GM21717 (cell line): ENCODE measurements around the gene TRNAU1AP.
"Not testable (repeated sequence)": the region's sequence is repeated elsewhere in the genome, so short reads cannot be mapped to it uniquely, and the experiment has no call there.

Experiments used
- ATAC-seq: cut with Tn5 transposase; IDR thresholded peaks from one replicate; pipeline ENCODE4 v1.9.1; 2021; ENCODE audit warnings: mild to moderate bottlenecking, moderate library complexity; ENCODE audit not compliant: unreplicated experiment

TRNAU1AP gene

DNA sequence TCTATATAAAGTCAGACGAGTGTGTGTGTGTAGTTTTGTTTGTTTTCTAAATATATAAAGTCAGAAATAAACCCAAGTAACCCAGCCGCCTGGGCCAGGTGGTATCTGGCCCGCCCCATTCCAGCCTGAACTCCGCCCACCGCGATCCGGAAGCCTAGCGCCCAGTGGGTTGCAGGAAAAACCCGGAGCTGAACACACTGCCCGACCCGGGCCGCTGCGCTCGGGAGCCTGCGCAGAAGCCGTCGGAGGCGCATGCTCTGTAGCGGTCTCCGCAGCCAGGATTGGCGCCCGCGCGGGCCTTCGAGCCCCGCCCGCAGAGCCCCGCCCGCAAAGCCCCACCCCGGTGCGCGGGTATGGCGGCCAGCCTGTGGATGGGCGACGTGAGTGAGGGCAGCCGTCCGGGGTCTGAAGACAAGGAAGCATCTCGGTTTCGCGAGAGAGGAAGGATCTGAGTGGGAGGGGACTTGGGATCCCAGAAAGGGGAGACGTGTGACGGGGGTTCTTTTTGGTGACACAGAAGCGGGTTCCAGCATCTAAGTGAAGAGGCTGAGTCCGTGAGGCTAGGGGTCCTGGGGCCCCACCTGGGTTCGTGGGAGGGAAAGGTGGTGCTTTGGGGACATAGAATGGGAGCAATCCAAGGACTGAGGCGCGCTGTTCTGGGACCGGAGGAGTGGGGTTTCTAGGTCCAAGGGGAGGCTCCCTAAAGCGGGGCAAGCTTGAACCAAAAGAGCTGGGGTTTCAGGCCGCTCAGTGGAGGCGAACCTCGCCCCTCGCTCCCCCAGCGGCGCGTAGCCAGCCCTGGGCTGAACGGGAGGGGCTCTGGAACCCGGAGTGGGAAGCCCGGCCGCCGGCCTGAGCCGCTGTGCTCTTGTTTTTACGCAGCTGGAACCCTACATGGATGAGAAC is at the start of gene TRNAU1AP:
TRNAU1AP (plus strand) TSS at position 328 of the 906 bp plus-strand sequence; CDS start at position 354, 26 bp downstream.
- ATAC-seq: peak; percentile 81

DNA sequence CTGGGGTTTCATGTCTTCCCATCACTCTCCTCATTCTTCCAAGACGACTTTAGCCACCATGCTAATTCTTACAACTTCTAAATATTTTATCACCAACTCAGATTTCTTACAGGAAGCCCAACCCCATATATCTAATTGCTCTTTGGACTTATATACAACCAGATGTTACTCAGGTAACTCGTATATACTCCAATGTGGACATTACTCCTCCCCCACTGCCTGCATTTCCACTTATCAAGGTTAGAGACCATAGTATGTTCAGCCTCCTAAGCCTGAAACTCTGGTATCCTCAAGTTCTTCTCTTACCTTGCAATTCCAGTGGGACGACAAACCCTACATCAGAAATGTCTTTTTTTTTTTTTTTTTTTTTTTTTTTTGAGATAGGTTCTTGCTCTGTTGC is 49.8 kb upstream of the TRNAU1AP start:
- ATAC-seq: no peak

DNA sequence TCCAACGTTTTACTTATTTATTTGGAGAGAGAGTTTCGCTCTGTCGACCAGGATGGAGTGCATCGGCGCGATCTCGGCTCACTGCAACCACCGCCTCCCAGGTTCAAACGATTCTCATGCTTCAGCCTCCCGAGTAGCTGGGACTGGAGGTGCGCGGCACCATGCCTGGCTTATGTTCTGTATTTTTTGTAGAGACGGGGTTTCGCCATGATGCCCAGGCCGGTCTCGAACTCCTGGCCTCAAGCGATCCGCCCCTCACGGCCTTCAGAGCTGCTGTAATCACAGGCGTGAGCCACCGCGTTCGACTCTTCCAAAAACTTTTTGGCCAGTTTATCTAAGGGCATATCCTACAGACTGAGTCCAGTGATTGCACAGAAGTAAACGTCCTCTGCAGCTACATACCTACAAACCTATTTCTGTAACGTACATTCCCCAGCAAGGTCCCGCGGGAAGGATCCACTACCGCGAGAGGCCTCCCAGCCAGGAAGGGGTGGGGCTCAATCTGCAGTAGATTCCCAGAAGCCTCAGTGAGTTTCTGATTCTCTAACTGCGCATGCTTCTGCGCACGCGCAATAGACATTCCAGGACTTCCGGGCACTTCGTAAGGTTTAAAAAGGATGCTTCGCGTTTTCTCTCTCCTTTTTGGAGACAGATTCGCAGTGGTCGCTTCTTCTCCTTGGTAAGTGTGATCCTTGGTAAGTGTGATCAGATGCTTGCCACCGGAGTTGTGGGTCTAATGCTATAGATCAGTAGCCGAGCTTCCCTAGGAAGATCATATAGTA is 47.3 kb upstream of the TRNAU1AP start, which contains the start of gene RCC1:
RCC1 (plus strand) TSS at position 638 of the 782 bp plus-strand sequence. CDS start 23,824 bp downstream, outside the sequence.
- ATAC-seq: peak; percentile 60

DNA sequence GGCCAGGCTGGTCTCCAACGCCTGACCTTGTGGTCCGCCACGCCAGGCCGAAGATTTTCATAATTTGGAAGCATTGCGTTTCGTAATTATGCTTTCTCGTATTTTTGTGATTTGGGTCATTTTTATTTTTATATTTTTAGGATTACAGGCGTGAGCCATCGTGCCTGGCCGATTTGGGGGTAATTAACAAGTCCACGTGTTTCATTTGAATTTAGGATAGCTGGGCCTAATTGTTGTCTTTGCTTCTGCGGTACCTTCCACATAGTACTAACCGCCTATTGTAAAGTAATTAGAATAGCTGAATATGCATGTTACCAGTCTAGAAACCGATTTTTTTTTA is 46.0 kb upstream of the TRNAU1AP start:
- no peak for ATAC-seq

DNA sequence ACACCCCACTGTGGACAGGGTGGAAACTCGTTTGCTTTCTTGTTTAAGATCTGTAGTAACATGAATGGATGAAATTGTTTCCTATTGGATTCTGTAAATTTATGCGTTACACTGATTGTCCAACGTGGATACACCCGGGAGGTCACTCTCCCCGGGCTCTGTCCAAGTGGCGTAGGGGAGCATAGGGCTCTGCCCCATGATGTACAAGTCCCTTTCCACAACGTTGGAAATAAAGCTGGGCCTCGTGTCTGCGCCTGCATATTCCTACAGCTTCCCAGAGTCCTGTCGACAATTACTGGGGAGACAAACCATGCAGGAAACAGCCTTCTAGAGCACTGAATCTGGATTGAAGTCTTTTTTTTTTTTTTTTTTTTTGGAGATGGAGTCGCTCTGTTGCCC is 45.6 kb upstream of the TRNAU1AP start:
- no peak for ATAC-seq

DNA sequence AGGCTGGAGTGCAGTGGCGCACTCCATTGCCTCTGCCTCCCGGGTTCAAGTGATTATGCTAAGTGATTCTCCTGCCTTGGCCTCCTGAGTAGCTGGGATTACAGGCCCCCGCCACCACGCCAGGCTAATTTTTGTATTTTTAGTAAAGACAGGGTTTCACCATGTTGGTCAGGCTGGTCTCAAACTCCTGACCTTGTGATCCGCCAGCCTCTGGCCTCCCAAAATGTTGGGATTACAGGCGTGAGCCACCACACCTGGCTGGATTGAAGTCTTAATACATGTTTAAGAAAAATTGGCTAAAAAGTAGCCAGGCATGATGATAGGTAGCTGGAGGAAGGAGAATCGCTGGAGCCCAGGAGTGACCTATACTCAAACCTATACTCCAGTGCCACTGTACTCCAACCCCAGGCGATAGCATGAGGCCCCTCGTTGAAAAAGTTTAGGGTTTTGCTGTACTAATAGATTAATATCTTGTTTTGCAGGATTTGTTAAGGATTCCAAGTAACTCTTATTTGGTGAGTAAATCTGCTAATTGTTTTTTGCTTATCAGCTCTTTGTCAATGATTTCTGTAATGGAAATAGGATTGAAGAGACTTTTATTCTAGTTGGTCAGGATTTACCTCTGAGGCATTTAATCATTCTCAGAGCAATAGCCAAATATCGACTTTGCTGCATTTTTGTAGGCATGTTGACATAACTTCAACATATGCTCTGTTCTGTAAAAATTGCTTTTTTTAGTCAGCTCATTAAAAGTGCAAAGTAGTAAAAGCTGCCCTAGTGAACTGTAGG is 45.0 kb upstream of the TRNAU1AP start:
- ATAC-seq: no peak

DNA sequence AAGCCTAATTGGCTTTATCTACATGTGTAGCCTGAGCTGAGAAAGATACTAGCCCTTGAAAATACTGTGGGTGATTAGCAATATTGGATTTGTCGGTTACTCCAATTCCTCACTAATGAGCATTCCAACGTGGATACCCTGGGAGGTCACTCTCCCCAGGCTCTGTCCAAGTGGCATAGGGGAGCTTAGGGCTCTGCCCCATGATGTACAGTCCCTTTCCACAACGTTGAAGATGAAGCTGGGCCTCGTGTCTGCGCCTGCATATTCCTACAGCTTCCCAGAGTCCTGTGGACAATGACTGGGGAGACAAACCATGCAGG is 44.5 kb upstream of the TRNAU1AP start:
- ATAC-seq: no peak

DNA sequence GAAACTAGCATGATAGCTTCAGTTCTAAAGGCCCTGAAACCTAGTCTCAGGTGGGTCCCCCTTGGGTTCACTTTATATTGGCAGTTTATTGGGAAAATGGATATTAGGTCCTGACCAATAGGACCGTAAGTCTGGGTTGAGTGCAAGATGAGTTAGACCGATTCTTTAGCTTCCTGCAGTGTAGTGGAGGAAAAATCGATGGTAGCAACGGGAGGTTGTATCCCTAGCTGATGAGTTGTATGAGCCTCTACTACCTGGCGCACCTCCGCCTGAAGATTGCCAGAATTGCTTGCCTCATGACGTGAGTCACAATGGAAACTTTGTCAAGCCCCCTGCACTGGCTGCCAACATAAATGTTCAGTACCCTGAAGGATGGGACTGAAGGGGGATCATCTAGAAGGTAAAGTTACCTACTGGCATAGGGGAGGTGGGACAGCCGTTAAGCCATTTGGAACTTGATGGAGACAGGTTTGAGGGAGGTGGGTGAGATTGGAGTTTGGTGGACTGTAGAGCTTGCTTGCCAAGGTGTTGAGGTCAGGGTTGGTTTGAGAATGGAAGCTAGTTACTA is 43.1 kb upstream of the TRNAU1AP start:
- ATAC-seq: no peak

DNA sequence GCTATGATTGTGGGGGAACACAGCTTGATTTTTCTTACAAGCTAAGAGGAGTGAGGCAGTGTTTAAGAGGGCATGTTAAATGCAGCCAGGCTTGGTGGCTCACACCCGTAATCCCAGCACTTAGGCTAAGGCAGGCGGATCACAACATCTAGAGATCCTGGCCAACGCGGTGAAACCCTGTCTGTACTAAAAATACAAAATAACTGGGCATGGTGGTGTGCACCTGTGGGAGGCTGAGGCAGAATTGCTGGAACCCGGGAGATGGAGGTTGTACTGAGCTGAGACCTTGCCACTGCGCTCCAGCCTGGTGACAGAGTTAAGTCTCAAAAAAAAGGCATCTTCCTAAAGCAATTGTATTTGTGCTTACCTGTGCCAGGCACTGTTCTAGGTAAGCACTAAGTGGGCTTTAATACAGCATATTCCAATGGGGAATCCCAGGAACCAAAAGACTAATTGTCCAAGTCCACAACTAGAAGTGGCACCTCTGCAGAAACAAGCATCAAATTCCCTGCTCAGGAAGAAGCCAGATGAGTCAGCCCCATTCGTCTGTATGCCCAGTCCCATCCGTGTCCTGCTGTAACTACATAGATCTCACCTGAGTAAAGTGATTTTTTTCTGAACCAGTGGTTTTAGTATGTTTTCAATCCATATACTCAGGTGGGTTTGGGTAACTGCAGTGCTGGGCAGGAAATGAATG is 42.5 kb upstream of the TRNAU1AP start:
- ATAC-seq: no peak

DNA sequence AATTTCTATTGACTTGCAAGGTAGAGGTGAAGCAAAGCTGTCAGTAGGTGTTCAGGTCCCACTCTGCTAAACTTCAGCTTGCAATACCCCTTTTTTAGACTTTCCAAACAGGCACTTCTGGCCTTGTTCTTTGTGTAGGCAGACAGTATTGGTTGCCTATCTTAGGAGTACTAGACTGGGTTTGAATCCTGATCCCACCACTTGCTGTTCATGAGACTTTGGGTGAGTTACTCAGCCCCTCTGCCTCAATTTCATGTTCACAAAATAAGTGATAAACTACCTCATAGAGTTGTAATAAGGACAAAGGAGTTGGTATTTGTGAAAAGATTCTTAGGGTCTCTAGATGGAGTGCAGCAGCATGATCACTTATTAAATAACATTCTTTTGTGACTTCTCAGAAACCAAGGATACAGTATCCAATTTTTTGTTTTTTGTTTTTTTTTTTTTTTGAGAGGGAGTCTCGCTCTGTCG is 41.9 kb upstream of the TRNAU1AP start:
- ATAC-seq: no peak

DNA sequence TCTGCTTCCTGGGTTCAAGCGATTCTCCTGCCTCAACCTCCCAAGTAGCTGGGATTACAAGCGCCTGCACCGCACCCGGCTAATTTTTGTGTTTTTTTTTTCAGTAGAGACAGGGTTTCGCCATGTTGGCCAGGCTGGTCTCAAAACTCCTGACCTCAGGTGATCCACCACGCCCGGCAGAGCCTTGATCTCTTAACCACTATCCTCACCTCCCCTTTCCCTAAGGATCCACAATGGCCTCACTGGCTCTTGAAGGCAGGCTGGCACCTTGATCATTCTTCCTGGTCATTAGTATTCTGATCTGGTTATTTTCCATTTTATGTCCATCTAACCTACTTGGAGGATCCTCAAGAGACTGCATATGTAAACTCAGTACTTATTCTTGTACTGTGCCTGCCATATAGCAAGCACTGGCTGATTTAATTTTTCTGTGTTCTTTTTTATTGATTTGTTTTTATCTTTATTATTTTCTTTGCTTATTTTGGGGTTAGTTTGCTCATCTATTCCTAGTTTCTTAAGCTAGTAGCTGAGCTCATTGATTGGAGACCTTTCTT is 40.8 kb upstream of the TRNAU1AP start:
- no peak for ATAC-seq

DNA sequence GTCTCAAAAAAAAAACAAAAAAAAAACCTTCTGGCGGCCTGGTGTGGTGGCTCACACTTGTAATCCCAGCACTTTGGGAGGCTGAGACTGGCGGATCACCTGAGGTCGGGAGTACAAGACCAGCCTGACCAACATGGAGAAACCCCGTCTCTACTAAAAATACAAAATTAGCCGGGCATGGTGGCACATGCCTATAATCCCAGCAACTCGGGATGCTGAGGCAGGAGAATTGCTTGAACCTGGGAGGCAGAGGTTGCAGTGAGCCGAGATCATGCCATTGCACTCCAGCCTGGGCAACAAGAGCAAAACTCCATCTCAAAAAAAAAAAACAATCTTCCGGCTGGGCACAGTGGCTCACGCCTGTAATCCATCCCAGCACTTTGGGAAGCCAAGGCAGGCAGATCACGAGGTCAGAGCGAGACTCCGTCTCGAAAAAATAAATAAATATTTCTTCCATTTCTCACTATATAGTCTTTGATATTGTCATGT is 38.4 kb upstream of the TRNAU1AP start:
- ATAC-seq: not testable (repeated sequence)

DNA sequence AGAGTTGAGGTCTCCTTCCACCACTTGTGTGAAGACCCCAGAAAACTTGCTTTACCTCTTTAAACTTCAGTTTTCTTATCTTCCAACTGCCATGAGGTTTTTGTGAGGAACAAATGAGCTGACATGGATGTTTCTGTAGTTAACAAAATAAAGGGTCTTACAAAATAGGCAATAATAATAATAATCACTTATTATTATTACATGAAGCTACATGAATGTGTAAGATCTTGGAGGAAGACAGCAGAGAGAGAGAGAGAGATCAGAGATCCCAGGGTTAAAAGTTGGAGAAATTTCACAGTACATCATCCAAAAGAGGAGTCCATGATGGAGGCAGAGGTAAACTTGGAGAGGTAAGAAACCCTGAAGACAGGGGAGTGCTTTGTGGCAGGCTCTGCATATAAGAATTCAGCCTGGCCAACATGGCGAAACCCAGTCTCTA is 36.3 kb upstream of the TRNAU1AP start:
- ATAC-seq: no peak

DNA sequence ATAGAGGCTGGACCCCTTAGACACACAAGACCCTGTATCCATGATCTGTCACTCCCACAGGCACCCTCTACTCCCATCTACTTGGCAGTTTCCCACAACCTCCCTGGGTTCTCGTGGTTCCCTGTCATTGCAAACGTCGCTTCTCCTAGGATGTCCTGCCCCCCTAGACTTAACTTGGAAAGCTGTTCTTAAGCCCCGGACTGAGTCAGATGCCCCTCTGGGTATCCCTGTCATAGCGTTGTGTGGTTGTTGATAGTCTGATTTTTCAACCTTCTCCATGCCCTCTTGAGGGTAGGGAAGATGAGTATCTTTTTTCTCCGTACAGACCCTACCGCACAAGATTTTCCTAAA is 35.3 kb upstream of the TRNAU1AP start:
- no peak for ATAC-seq

DNA sequence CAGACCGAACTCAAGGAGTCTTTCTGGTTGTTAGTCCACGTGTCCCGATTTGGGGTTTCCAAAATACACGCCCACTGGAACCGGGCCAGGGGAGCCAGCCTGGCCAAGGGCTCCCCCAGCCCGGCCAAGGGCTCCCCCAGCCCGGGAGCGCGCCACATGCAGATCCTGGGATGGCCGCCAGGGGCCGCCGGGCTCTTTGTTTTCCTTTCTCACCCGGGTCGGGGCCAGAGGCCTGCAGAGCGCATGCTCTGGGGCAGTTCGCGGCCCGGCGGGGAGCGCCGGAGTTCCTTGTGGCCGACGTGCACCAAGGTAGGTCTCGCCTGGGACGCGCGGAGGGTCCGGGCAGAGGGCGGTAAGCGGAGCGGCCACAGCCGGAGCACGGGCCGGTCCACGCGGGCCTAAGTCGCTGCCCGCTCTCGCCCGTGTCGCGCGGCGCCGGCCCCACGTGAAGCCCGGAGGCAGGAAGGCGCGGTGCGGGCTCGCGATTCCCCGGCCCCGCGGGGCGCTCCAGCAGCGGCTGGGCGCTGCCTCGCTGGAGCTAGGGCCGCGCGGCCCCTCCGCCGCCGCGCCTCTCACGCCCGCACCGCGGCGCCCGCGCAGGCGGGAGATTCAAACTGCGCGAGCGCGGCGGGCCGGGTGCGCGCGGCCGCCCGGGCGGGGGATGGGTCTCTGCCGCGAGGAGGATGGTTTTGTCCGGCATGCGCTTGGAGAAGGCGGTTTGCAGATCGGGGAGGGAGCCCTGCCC is 34.7 kb upstream of the TRNAU1AP start:
- ATAC-seq: peak; percentile 68

DNA sequence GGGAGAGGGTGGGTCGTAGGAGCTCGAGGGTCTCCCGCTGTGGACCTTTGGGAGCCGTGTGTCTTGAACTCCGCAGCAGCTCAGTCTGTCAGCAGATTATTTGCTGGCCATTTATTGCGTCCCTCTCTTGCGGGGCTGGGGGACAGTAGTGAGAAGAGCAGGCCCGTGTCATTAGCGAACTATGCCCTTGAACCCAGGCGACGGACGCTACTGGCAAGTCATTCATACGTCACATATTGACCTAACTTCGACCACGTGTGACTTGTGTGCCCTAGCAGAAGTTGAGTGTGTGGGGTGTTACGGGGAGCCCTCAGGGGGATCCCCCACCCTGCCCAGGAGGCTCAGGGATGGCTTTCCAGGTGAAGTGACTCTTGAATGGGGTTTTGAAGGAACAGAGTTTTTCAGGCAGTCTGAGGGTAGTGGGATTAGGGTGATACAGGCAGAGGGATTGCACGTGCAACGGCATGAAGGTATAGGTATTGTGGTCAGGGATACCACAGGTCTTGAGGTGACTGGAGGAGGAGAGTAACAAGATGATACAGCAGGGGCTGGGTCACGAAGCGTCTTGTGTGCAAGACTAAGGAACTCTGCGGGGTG is 34.0 kb upstream of the TRNAU1AP start:
- peak; percentile 30 for ATAC-seq

DNA sequence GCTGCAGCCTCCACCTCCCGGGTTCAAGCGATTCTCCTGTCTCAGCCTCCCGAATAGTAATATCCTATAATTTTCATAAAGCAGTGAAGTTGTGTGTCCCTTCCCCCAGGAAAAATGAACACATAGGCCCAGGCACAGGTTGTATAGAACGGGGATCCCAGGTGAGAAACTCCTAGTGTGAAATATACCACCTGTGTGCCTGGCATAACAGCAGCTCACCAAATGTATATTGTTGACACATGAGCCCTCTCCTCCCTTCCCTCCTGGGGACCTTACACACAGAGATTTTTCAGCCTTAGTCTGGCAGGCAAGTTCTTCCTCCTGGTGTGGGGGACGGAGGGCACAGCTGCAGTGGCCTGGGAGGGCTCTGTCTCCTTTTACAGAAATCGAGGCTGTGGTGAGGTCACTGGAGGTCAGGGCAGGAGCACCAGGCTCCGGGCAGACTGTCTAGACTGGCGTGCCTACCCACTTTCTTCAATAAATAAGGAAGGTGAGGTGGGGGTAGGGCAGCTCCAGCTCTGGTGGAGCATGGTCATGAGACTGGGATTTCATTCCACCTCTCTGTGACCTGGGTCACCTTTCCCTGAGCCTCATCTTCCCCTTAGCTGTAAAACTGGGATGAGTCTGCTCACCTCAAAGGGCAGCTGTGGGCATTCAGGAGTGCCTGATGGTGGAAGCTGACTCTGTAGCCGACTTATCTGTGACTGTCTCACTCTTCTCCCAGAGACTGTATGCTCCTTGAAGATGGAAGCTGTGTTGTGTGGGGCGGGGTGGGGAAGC is 32.7 kb upstream of the TRNAU1AP start:
- ATAC-seq: no peak

DNA sequence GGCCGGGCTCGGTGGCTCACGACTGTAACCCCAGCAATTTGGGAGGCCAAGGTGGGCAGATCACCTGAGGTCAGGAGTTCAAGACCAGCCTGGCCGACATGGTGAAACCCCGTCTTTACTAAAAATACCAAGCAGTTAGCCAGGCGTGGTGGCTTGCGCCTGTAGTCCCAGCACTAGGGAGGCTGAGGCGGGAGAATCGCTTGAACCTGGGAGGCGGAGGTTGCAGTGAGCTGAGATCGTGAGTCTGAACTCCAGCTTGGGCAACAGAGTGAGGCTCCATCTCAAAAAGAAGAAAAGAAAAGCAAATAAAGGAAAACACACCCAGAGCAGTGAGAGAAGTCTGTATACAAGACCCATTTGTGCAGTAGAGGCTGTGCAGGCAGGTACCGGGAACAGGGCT is 32.1 kb upstream of the TRNAU1AP start:
- ATAC-seq: not testable (repeated sequence)
